H1 (cell line): Measurements from ENCODE around the gene CCDC83. TPM values are rescaled to one million over a fixed set of nuclear protein-coding genes. Genes with fewer than 3 reads are reported as not detected.

ENCODE experiments used
- CTCF ChIA-PET: fragments of 300-600 bp; sonication (Branson Sonifier 250); formaldehyde crosslinking; loops from one replicate; lab custom pipeline; 2021; ENCODE audit not compliant: partially characterized antibody; lab: Charles Lee
- POLR2A ChIA-PET: fragments of 300-600 bp; sonication (Branson Sonifier 250); formaldehyde crosslinking; loops from one replicate; lab custom pipeline; 2021; ENCODE audit warnings: inconsistent platforms; ENCODE audit not compliant: partially characterized antibody; lab: Charles Lee
- DNase-seq, 2 experiments: peaks; one replicate each; pipeline versions ENCODE4 v3.0.0 to v3.0.0-alpha.2; 2010 to 2022; ENCODE audit warnings: low spot score in 2 of 2, low read depth in 1 of 2, mixed read lengths in 1 of 2
- FAIRE-seq: peaks from 2 replicates; lab custom pipeline; 2011; peaks lifted over from hg19 to GRCh38; lab: Jason Lieb, UNC
- H2AFZ ChIP-seq: 2 replicates; pipeline ENCODE4 v1.8.1; 2012; ENCODE audit warnings: low read length, inconsistent platforms
- H2AK5ac ChIP-seq: 2 replicates; pipeline ENCODE4 v1.6.1; 2013; ENCODE audit warnings: low read depth, low read length
- H2BK120ac ChIP-seq: replicated peaks from 2 replicates; pipeline ENCODE3; 2013; ENCODE audit warnings: low read depth, low read length, inconsistent platforms
- H2BK12ac ChIP-seq: 2 replicates; pipeline ENCODE4 v1.6.1; 2013; ENCODE audit warnings: low read depth, low read length
- H2BK15ac ChIP-seq: 2 replicates; pipeline ENCODE4 v1.6.1; 2013; ENCODE audit warnings: low read length
- H2BK20ac ChIP-seq: 2 replicates; pipeline ENCODE4 v1.6.1; 2013; ENCODE audit warnings: low read length
- H2BK5ac ChIP-seq: 2 replicates; pipeline ENCODE4 v1.6.1; 2013; ENCODE audit warnings: low read depth, low read length
- H3K14ac ChIP-seq: 2 replicates; pipeline ENCODE4 v1.6.1; 2013; ENCODE audit warnings: inconsistent platforms; ENCODE audit not compliant: insufficient read length
- H3K18ac ChIP-seq: 2 replicates; pipeline ENCODE4 v1.6.1; 2013; ENCODE audit warnings: low read length; ENCODE audit errors: extremely low read depth
- H3K23ac ChIP-seq: 2 replicates; pipeline ENCODE4 v1.6.1; 2013; ENCODE audit warnings: inconsistent platforms; ENCODE audit not compliant: insufficient read length
- H3K23me2 ChIP-seq: 2 replicates; pipeline ENCODE4 v1.6.1; 2013; ENCODE audit warnings: low read depth, low read length
- H3K27ac ChIP-seq: 2 replicates; pipeline ENCODE4 v1.6.1; 2011; ENCODE audit warnings: low read depth, low read length, inconsistent platforms
- H3K27me3 ChIP-seq, 4 experiments: replicated peaks in 1 of 4; 1 replicate in 1 of 4; 2 replicates in 3 of 4; pipeline versions ENCODE4 v1.6.1 to v1.8.1; 2011 to 2013; ENCODE audit warnings: low read length in 3 of 4, mild to moderate bottlenecking in 3 of 4, inconsistent platforms in 2 of 4, mixed read lengths in 2 of 4, moderate library complexity in 1 of 4; ENCODE audit not compliant: control insufficient read depth in 3 of 4, insufficient read depth in 3 of 4; ENCODE audit errors: extremely low read depth in 1 of 4
- H3K36me3 ChIP-seq, 4 experiments: 2 replicates each; pipeline versions ENCODE4 v1.6.1 to v1.8.1; 2011 to 2013; ENCODE audit warnings: mild to moderate bottlenecking in 4 of 4, low read length in 3 of 4, moderate library complexity in 2 of 4, control low read depth in 1 of 4, inconsistent platforms in 1 of 4; ENCODE audit not compliant: insufficient read depth in 4 of 4, control insufficient read depth in 2 of 4
- H3K4ac ChIP-seq: replicated peaks from 2 replicates; pipeline ENCODE3; 2013; ENCODE audit warnings: low read length, low read depth, mixed read lengths, inconsistent platforms; ENCODE audit not compliant: insufficient read length
- H3K4me1 ChIP-seq, 4 experiments: replicated peaks in 1 of 4; 1 replicate in 1 of 4; 2 replicates in 3 of 4; pipeline versions ENCODE4 v1.6.1 to v1.8.1; 2011 to 2013; ENCODE audit warnings: low read length in 3 of 4, inconsistent platforms in 2 of 4, mixed read lengths in 1 of 4; ENCODE audit not compliant: insufficient read depth in 4 of 4, control insufficient read depth in 3 of 4
- H3K4me2 ChIP-seq, 2 experiments: 2 replicates each; pipeline versions ENCODE4 v1.6.1 to v1.8.1; 2011 to 2013; ENCODE audit warnings: low read depth in 2 of 2, low read length in 2 of 2, control low read depth in 1 of 2, inconsistent platforms in 1 of 2, mild to moderate bottlenecking in 1 of 2; ENCODE audit not compliant: insufficient read depth in 1 of 2
- H3K4me3 ChIP-seq, 4 experiments: fragments of 200-600, 300-600 bp in 1 of 4; sonication (generic), shearing (Covaris generic), sonication (Bioruptor Twin) in 1 of 4; 2 replicates each; pipeline versions ENCODE4 v1.5.1 to v1.8.1; 2011 to 2016; ENCODE audit warnings: low read length in 4 of 4, low read depth in 3 of 4, control low read depth in 2 of 4, inconsistent platforms in 2 of 4, mild to moderate bottlenecking in 2 of 4, mixed read lengths in 1 of 4, moderate library complexity in 1 of 4; ENCODE audit not compliant: insufficient read depth in 2 of 4; ENCODE audit errors: extremely low read depth in 1 of 4
- H3K56ac ChIP-seq: replicated peaks from 2 replicates; pipeline ENCODE3; 2013; ENCODE audit warnings: low read depth, mild to moderate bottlenecking, mixed read lengths, low read length, inconsistent platforms; ENCODE audit not compliant: insufficient read length
- H3K79me1 ChIP-seq: 2 replicates; pipeline ENCODE4 v1.6.1; 2013; ENCODE audit warnings: low read depth, low read length, control low read depth
- H3K79me2 ChIP-seq, 2 experiments: 2 replicates each; pipeline versions ENCODE4 v1.6.1 to v1.8.1; 2012 to 2013; ENCODE audit warnings: low read length in 2 of 2, mild to moderate bottlenecking in 2 of 2, inconsistent platforms in 1 of 2; ENCODE audit not compliant: insufficient read depth in 2 of 2, control insufficient read depth in 1 of 2
- H3K9ac ChIP-seq, 4 experiments: replicated peaks in 1 of 4; 1 replicate in 1 of 4; 2 replicates in 3 of 4; pipeline versions ENCODE4 v1.6.1 to v1.8.1; 2011 to 2013; ENCODE audit warnings: low read depth in 3 of 4, low read length in 3 of 4, control low read depth in 2 of 4, mild to moderate bottlenecking in 2 of 4, moderate library complexity in 2 of 4, inconsistent platforms in 1 of 4; ENCODE audit errors: extremely low read depth in 1 of 4
- H3K9me3 ChIP-seq, 2 experiments: 2 replicates each; pipeline versions ENCODE4 v1.6.1 to v1.8.1; 2012 to 2013; ENCODE audit warnings: mild to moderate bottlenecking in 2 of 2, moderate library complexity in 2 of 2, control low read depth in 1 of 2, inconsistent platforms in 1 of 2, low read depth in 1 of 2, low read length in 1 of 2, mixed read lengths in 1 of 2; ENCODE audit not compliant: insufficient read depth in 2 of 2
- H4K20me1 ChIP-seq, 2 experiments: replicated peaks in 1 of 2; 2 replicates each; pipeline versions ENCODE3 to v1.8.1; 2011 to 2013; ENCODE audit warnings: inconsistent platforms in 2 of 2, low read length in 2 of 2, mild to moderate bottlenecking in 1 of 2; ENCODE audit not compliant: insufficient read depth in 2 of 2, control insufficient read depth in 1 of 2
- H4K5ac ChIP-seq: 2 replicates; pipeline ENCODE4 v1.6.1; 2013; ENCODE audit warnings: low read length, low read depth, mixed read lengths, inconsistent platforms; ENCODE audit not compliant: insufficient read length
- H4K8ac ChIP-seq: 2 replicates; pipeline ENCODE4 v1.8.0; 2013; ENCODE audit warnings: mild to moderate bottlenecking, moderate library complexity, low read length, inconsistent platforms; ENCODE audit not compliant: insufficient read depth; ENCODE audit errors: extremely low read depth
- H4K91ac ChIP-seq: replicated peaks from 2 replicates; pipeline ENCODE3; 2013; ENCODE audit warnings: low read length, mixed read lengths, inconsistent platforms; ENCODE audit not compliant: insufficient read length
- BCL11A ChIP-seq, 2 experiments: IDR thresholded peaks; one replicate each; pipeline ENCODE4 v1.6.1; 2011; ENCODE audit warnings: low read depth in 2 of 2, low read length in 2 of 2, mild to moderate bottlenecking in 2 of 2
- CBX5 ChIP-seq: fragments of 300-800, 300-1000 bp; sonication (generic); IDR thresholded peaks from 2 replicates; pipeline ENCODE4 v1.7.1; 2016; ENCODE audit warnings: antibody characterized with exemption, low read length, low read depth
- CBX8 ChIP-seq: fragments of 300-800, 300-1000 bp; sonication (generic); IDR thresholded peaks from 2 replicates; pipeline ENCODE4 v1.7.1; 2016; ENCODE audit warnings: low read depth, low read length, borderline replicate concordance
- CTBP2 ChIP-seq: IDR thresholded peaks from 2 replicates; pipeline ENCODE4 v1.7.0; 2011; ENCODE audit warnings: borderline replicate concordance, mild to moderate bottlenecking, moderate library complexity, mixed read lengths, low read length; ENCODE audit not compliant: insufficient read depth, insufficient read length
- MAFK ChIP-seq: IDR thresholded peaks from 2 replicates; pipeline ENCODE4 v1.6.1; 2012; ENCODE audit warnings: low read depth, mild to moderate bottlenecking, improper control_type of control experiment, low read length
- POLR2A ChIP-seq, 2 experiments: IDR thresholded peaks; 1 replicate in 1 of 2; 2 replicates in 1 of 2; pipeline ENCODE4 v1.6.1; 2011; ENCODE audit warnings: low read depth in 2 of 2, low read length in 2 of 2, mild to moderate bottlenecking in 2 of 2; ENCODE audit errors: control extremely low read depth in 1 of 2
- SIN3A ChIP-seq, 2 experiments: IDR thresholded peaks in 1 of 2; conservative IDR thresholded peaks in 1 of 2; 2 replicates each; pipeline ENCODE4 v1.6.1; 2011 to 2012; ENCODE audit warnings: low read length in 2 of 2, improper control_type of control experiment in 1 of 2, low read depth in 1 of 2, mild to moderate bottlenecking in 1 of 2
- SIX5 ChIP-seq: IDR thresholded peaks from 2 replicates; pipeline ENCODE4 v1.6.1; 2011; ENCODE audit warnings: mild to moderate bottlenecking, low read depth, low read length
- TAF1 ChIP-seq: IDR thresholded peaks from 2 replicates; pipeline ENCODE4 v1.6.1; 2011; ENCODE audit warnings: mild to moderate bottlenecking, low read depth, low read length
- TAF7 ChIP-seq: optimal IDR thresholded peaks from 2 replicates; pipeline ENCODE3; 2011; ENCODE audit warnings: low read depth, mild to moderate bottlenecking, inconsistent platforms, low read length, moderate library complexity, borderline replicate concordance
- TBP ChIP-seq: IDR thresholded peaks from 2 replicates; pipeline ENCODE4 v1.6.1; 2011; ENCODE audit warnings: low read depth, low read length, improper control_type of control experiment
- WGBS, 2 experiments: shearing (Covaris generic) in 1 of 2; methylation state at CpG; one replicate each; pipeline versions ENCODE4 v1.1.6 to v1.1.7; 2013 to 2015; ENCODE audit warnings: low lambda C conversion rate in 2 of 2, mixed read lengths in 2 of 2, inconsistent platforms in 1 of 2, low coverage in 1 of 2, missing lambda C conversion rate in 1 of 2; ENCODE audit not compliant: insufficient replicate concordance in 2 of 2, insufficient coverage in 1 of 2, insufficient read length in 1 of 2; ENCODE audit errors: extremely low coverage in 1 of 2, missing lambda C conversion rate in 1 of 2; 5-methylcytosine and 5-hydroxymethylcytosine counted together
- polyA plus RNA-seq, 7 experiments: library from polyadenylated mRNA; depleted of rRNA in 3 of 7; stranded (reverse) in 5 of 7; unstranded in 2 of 7; fragments of >200 nt in 5 of 7; fragments of 200-250 nt in 2 of 7; gene quantifications; 1 replicate in 5 of 7; 2 replicates in 1 of 7; 4 replicates in 1 of 7; pipeline versions ENCODE4 v1.2.1 to v1.2.3, GENCODE V29; 2011 to 2013; ENCODE audit warnings: missing spikeins in 2 of 7, mixed read lengths in 2 of 7
- total RNA-seq: library from RNA; stranded (reverse); fragmentation: NEBNext Ultra II Directional; extraction: Animal tissue kit (Norgen Biotek cat#: 25700); gene quantifications from 2 replicates; pipeline ENCODE4 v1.2.1, GENCODE V29; 2021
- TF ChIP-seq, protein P1 (sequence below), 3 experiments: IDR thresholded peaks; 1 replicate in 2 of 3; 2 replicates in 1 of 3; pipeline versions ENCODE4 v1.5.1 to v1.6.1; 2011; ENCODE audit warnings: low read length in 3 of 3, mild to moderate bottlenecking in 3 of 3, inconsistent platforms in 2 of 3, low read depth in 1 of 3, moderate library complexity in 1 of 3; ENCODE audit not compliant: insufficient read depth in 1 of 3; ENCODE audit errors: control extremely low read depth in 1 of 3

The CCDC83 gene
- total and polyA plus RNA-seq, 2 of the 8 experiments (the other 6 are each of a cell fraction or from before 2014, with no cell fraction given) = not detected

DNA sequence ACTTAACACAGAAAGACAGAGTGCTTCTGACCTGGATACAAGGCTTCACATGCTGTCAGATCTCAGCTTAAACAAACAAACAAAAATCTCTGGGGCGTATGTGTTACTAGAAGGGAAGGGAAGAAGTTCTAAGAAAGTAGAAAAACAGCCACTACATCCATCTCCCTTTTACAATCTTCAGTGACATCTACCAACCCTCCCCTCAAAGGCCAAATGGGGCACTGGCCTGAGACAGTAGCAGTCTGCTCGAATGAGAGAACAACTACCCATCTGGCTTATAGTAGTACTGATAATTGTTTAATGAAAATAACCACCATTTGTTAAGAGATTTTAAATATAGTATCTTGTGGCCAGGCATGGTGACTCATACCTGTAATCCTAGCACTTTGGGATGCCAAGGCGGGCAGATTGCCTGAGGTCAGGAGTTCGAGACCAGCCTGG, 29.4 kb downstream of the CCDC83 start:
- ChIA-PET POLR2A (no interaction called here), CTCF (interaction anchor here (1.0 kb wide), 1 partner anchor 21 kb away, joined by 3 read pairs; no protein-coding TSS in a partner anchor)
- H3K4me2 ChIP-seq = no peak overlapping the region
- no peak overlapping the region for H3K4ac ChIP-seq
- H2AK5ac ChIP-seq = no peak overlapping the region
- H3K36me3 ChIP-seq = no peaks in the 10 kb centered on the region
- H3K9ac ChIP-seq = no peak overlapping the region
- no peak overlapping the region for H3K14ac ChIP-seq
- no peak overlapping the region for H2BK5ac ChIP-seq
- no peaks in the 10 kb centered on the region for H3K79me2 ChIP-seq
- no peak overlapping the region for H2BK15ac ChIP-seq
- H2BK20ac ChIP-seq = no peak overlapping the region
- H4K8ac ChIP-seq = no peak overlapping the region
- H2BK12ac ChIP-seq = no peak overlapping the region
- no peaks in the 10 kb centered on the region for H3K79me1 ChIP-seq
- no peak overlapping the region for H3K23ac ChIP-seq
- H3K23me2 ChIP-seq = no peaks in the 10 kb centered on the region
- H3K27ac ChIP-seq = no peak overlapping the region
- no peaks in the 10 kb centered on the region for H3K9me3 ChIP-seq
- no peaks in the 10 kb centered on the region for H4K20me1 ChIP-seq
- no peak overlapping the region for H2BK120ac ChIP-seq
- FAIRE-seq = no peak
- no peak for DNase-seq
- WGBS, 2 experiments = 91% methylated on average over 4 of the region's 4 CpGs; no CpG with 5 or more reads in 1 of the 2 experiments
- no peaks in the 10 kb centered on the region for H3K27me3 ChIP-seq
- no peaks in the 10 kb centered on the region for H3K4me1 ChIP-seq
- no peak overlapping the region for H3K4me3 ChIP-seq
- H3K56ac ChIP-seq = no peak overlapping the region
- H2AFZ ChIP-seq = no peak overlapping the region
- no peak overlapping the region for H4K91ac ChIP-seq
- H4K5ac ChIP-seq = no peak overlapping the region
- no peak overlapping the region for H3K18ac ChIP-seq
- no peak for TF ChIP-seq MAFK
- TF ChIP-seq, protein P1, sequence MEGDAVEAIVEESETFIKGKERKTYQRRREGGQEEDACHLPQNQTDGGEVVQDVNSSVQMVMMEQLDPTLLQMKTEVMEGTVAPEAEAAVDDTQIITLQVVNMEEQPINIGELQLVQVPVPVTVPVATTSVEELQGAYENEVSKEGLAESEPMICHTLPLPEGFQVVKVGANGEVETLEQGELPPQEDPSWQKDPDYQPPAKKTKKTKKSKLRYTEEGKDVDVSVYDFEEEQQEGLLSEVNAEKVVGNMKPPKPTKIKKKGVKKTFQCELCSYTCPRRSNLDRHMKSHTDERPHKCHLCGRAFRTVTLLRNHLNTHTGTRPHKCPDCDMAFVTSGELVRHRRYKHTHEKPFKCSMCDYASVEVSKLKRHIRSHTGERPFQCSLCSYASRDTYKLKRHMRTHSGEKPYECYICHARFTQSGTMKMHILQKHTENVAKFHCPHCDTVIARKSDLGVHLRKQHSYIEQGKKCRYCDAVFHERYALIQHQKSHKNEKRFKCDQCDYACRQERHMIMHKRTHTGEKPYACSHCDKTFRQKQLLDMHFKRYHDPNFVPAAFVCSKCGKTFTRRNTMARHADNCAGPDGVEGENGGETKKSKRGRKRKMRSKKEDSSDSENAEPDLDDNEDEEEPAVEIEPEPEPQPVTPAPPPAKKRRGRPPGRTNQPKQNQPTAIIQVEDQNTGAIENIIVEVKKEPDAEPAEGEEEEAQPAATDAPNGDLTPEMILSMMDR (IDR thresholded peaks at IDR 0.05; ENCODE audit: control extremely low read depth in 1 of 3, insufficient read depth in 1 of 3, low read depth in 1 of 3, low read length in 3 of 3) = no peak
- TF ChIP-seq CBX8 = no peak
- no peak for TF ChIP-seq CBX5
- no peak for TF ChIP-seq SIN3A (conservative IDR thresholded peaks at IDR 0.05 in 1 of 2, IDR thresholded peaks at IDR 0.05 in 1 of 2; ENCODE audit: low read depth in 1 of 2, low read length in 2 of 2)
- no peak for TF ChIP-seq SIX5
- no peak for TF ChIP-seq TBP
- TF ChIP-seq CTBP2 = no peak
- TF ChIP-seq BCL11A (IDR thresholded peaks at IDR 0.05; ENCODE audit: low read depth in 2 of 2, low read length in 2 of 2) = no peak
- no peak for TF ChIP-seq TAF1
- TF ChIP-seq TAF7 = no peak
- no peak for TF ChIP-seq POLR2A (IDR thresholded peaks at IDR 0.05; ENCODE audit: control extremely low read depth in 1 of 2, low read depth in 2 of 2, low read length in 2 of 2)
